SU-DHL-6 (cell line): ENCODE measurements around the gene MAPT.

ENCODE experiments used
- CTCF ChIP-seq: fragments of 200-600 bp; sonication (generic); IDR thresholded peaks from one replicate; pipeline ENCODE4 v1.5.1; 2017; ENCODE audit warnings: antibody characterized with exemption, mild to moderate bottlenecking, low read length, moderate library complexity; ENCODE audit not compliant: insufficient read depth, poor library complexity, severe bottlenecking
- EZH2phosphoT487 ChIP-seq: fragments of 200-600 bp; sonication (generic), shearing (Covaris generic); conservative IDR thresholded peaks from 2 replicates; pipeline ENCODE4 v1.6.1; 2018; ENCODE audit warnings: mild to moderate bottlenecking, antibody characterized with exemption, low read length, moderate library complexity, mixed read lengths

- TF ChIP-seq CTCF (no peak), EZH2phosphoT487 (no peak)
These were observed 89.4 kb downstream of the MAPT start for GRCh38 chr17:45983614-45984310.
